CD4-positive, CD25-positive, alpha-beta regulatory T cell (primary cell): Measurements from ENCODE around the gene ZDHHC14. TPM values are rescaled to one million over a fixed set of nuclear protein-coding genes. Genes with fewer than 3 reads are reported as not detected.

Experiments
- ATAC-seq, 2 donors: fragments of 150-1000 bp; cut with Tn5 transposase; one replicate each; pipeline ENCODE4 v1.10.0; 2021; ENCODE audit warnings: low read depth in 2 of 2, moderate number of reproducible peaks in 2 of 2, moderate library complexity in 1 of 2
- DNase-seq, 3 donors: peaks; one replicate each; pipeline versions ENCODE4 v3.0.0 to v3.0.0-alpha.2; 2012 to 2022; ENCODE audit warnings: mixed read lengths in 1 of 3
- H3K27ac ChIP-seq: one replicate; pipeline ENCODE4 v1.7.0; 2013; ENCODE audit warnings: mild to moderate bottlenecking, low read length; ENCODE audit not compliant: insufficient read depth, poor library complexity, severe bottlenecking
- H3K27me3 ChIP-seq: one replicate; pipeline ENCODE4 v1.7.0; 2013; ENCODE audit warnings: low read length; ENCODE audit not compliant: control insufficient read depth, insufficient read depth
- H3K36me3 ChIP-seq: one replicate; pipeline ENCODE4 v1.7.0; 2013; ENCODE audit warnings: mild to moderate bottlenecking, low read length, moderate library complexity; ENCODE audit not compliant: control insufficient read depth, insufficient read depth
- H3K4me1 ChIP-seq: 2 replicates; pipeline ENCODE4 v1.7.0; 2013; ENCODE audit warnings: mild to moderate bottlenecking, low read length; ENCODE audit not compliant: insufficient read depth, control insufficient read depth, poor library complexity, severe bottlenecking
- H3K4me3 ChIP-seq: one replicate; pipeline ENCODE4 v1.7.0; 2013; ENCODE audit warnings: low read depth, mild to moderate bottlenecking, low read length, moderate library complexity
- H3K9me3 ChIP-seq, 2 experiments: 1 replicate in 1 of 2; 2 replicates in 1 of 2; pipeline ENCODE4 v1.7.0; 2013; ENCODE audit warnings: low read length in 2 of 2, mild to moderate bottlenecking in 1 of 2, moderate library complexity in 1 of 2; ENCODE audit not compliant: control insufficient read depth in 2 of 2
- H3K27ac Mint-ChIP-seq, 3 donors: one replicate each; pipeline ENCODE4 v1.8.0; 2020 to 2022; ENCODE audit warnings: mild to moderate bottlenecking in 3 of 3, mixed read lengths in 3 of 3, moderate library complexity in 2 of 3
- H3K27me3 Mint-ChIP-seq: one replicate; pipeline ENCODE4 v1.8.0; 2022; ENCODE audit warnings: mild to moderate bottlenecking, mixed read lengths
- H3K36me3 Mint-ChIP-seq: one replicate; pipeline ENCODE4 v1.8.0; 2020; ENCODE audit warnings: mixed read lengths
- H3K4me1 Mint-ChIP-seq, 4 donors: one replicate each; pipeline ENCODE4 v1.8.0; 2020 to 2022; ENCODE audit warnings: mixed read lengths in 4 of 4, mild to moderate bottlenecking in 1 of 4
- H3K4me3 Mint-ChIP-seq, 4 donors: one replicate each; pipeline ENCODE4 v1.8.0; 2020 to 2022; ENCODE audit warnings: mild to moderate bottlenecking in 4 of 4, mixed read lengths in 4 of 4, moderate library complexity in 3 of 4
- H3K9me3 Mint-ChIP-seq, 7 donors: one replicate each; pipeline ENCODE4 v1.8.0; 2020 to 2022; ENCODE audit warnings: mixed read lengths in 7 of 7, mild to moderate bottlenecking in 3 of 7, moderate library complexity in 2 of 7
- polyA plus RNA-seq, 4 donors: library from polyadenylated mRNA; unstranded; fragments of 300-500 nt; fragmentation: Illumina TruSeq; gene quantifications; one replicate each; pipeline ENCODE4 v1.2.3, GENCODE V29; 2021
- total RNA-seq: library from RNA; stranded (reverse); gene quantifications from one replicate; pipeline ENCODE4 v1.2.3, GENCODE V29; 2022

Gene ZDHHC14
- total and polyA plus RNA-seq, 5 donors from 2014 or later = 0.29 to 4.2 (median 1.0) TPM

GRCh38 chr6:157520117-157520406 is 139.1 kb downstream of the ZDHHC14 start:
- no peak overlapping the region for H3K27ac Mint-ChIP-seq

DNA sequence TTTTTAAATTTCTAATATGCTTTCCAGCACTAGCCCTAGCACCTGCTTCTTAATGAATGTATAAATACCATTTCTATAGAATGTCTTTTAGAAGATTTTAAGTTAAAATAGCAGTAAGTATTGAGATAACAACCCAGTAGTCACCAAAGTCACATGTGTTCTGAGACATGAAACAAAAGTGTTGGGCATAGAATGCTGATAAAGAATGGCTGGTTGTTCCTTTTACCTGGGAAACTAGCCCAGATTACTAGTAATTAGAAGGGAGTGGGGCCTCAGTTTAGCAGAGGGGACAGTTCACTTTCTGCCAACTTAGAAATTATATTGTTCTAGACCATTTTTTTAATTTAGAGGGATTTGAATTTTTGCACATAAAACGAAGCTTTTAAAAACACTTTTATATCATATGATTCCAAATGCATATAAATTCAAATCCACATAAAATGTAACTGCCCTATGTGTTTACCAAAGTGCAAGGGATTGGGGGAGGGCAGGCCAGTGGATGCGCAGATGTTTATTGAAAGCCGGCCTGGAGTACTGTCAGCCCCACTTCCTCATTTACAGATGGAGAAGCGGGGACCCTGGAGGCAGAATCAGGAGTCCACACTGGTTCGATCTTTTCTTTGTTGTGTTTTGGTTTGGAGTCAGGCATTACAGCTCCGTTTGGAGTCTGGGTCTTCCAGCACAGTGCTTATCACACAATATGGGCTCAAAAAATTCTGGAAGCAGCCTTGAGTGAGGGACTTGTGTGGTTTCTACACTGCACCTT is 139.8 kb downstream of the ZDHHC14 start:
- no peak for DNase-seq
- Mint-ChIP-seq H3K27me3 (peaks cover 11% of the 10 kb centered on the region), H3K9me3 (peaks cover 0 to under 1% (median 0%) of the 10 kb centered on the region in 7 donors), H3K4me1 (peaks cover 0 to under 1% (median 0%) of the 10 kb centered on the region in 4 donors), H3K36me3 (no peaks in the 10 kb centered on the region), H3K27ac (no peak overlapping the region), H3K4me3 (no peak overlapping the region)
- no peak for ATAC-seq
- Histone ChIP-seq H3K27me3 (no peaks in the 10 kb centered on the region), H3K9me3 (no peaks in the 10 kb centered on the region), H3K4me3 (no peak overlapping the region), H3K4me1 (no peaks in the 10 kb centered on the region), H3K36me3 (no peaks in the 10 kb centered on the region), H3K27ac (no peak overlapping the region)

More at GRCh38 chr6:157520117-157520406, 139.1 kb downstream of the ZDHHC14 start:
- Histone ChIP-seq H3K27ac (no peak overlapping the region), H3K27me3 (no peaks in the 10 kb centered on the region), H3K36me3 (no peaks in the 10 kb centered on the region), H3K4me1 (no peaks in the 10 kb centered on the region), H3K4me3 (no peak overlapping the region), H3K9me3 (no peaks in the 10 kb centered on the region)
- no peak for DNase-seq
- Mint-ChIP-seq H3K36me3 (no peaks in the 10 kb centered on the region), H3K9me3 (no peaks in the 10 kb centered on the region), H3K4me3 (no peak overlapping the region), H3K27me3 (peaks cover 6% of the 10 kb centered on the region), H3K4me1 (no peaks in the 10 kb centered on the region)
- no peak for ATAC-seq

- Histone ChIP-seq H3K27me3 (no peaks in the 10 kb centered on the region), H3K36me3 (no peaks in the 10 kb centered on the region), H3K27ac (no peak overlapping the region), H3K4me1 (no peaks in the 10 kb centered on the region), H3K4me3 (no peak overlapping the region), H3K9me3 (no peaks in the 10 kb centered on the region)
- ATAC-seq = no peak
- H3K4me1 Mint-ChIP-seq = peaks cover 0 to 2% (median 0%) of the 10 kb centered on the region in 4 donors
- no peaks in the 10 kb centered on the region for H3K36me3 Mint-ChIP-seq
- H3K9me3 Mint-ChIP-seq = peaks cover 0 to 1% (median 0%) of the 10 kb centered on the region in 7 donors
- H3K27ac Mint-ChIP-seq = no peak overlapping the region
- H3K27me3 Mint-ChIP-seq = peaks cover 14% of the 10 kb centered on the region
- no peak for DNase-seq
- H3K4me3 Mint-ChIP-seq = no peak overlapping the region
Measured at GRCh38 chr6:157521362-157522335, 140.7 kb downstream of the ZDHHC14 start.

DNA sequence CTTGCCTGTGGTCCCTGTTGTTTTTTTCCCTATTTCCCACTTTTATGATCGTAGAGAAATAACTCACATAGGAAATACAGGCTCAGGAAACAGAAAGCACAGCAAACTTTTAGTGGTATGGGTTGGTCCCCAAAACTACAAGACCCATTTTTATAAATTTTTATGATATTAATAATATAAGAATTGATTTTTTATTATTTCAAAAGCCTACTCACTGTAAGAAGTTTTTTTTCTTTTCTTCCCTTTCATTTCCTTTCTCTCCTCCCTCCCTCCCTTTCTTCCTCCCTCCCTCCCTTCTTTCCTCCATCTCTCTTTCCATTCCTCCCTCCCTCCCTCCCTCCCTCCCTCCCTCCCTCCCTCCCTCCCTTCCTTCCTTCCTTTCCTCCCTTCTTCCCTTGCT is 141.5 kb downstream of the ZDHHC14 start:
- Histone ChIP-seq H3K4me3 (no peak overlapping the region), H3K9me3 (no peaks in the 10 kb centered on the region), H3K27me3 (no peaks in the 10 kb centered on the region), H3K27ac (no peak overlapping the region), H3K4me1 (peaks cover 4% of the 10 kb centered on the region), H3K36me3 (no peaks in the 10 kb centered on the region)
- Mint-ChIP-seq H3K27me3 (peaks cover 14% of the 10 kb centered on the region), H3K36me3 (no peaks in the 10 kb centered on the region), H3K27ac (no peak overlapping the region), H3K4me1 (peaks cover 0 to 6% (median 5%) of the 10 kb centered on the region in 4 donors), H3K4me3 (no peak overlapping the region), H3K9me3 (peaks cover 0 to 1% (median 0%) of the 10 kb centered on the region in 7 donors)
- ATAC-seq (no peak), DNase-seq (no peak)

DNA sequence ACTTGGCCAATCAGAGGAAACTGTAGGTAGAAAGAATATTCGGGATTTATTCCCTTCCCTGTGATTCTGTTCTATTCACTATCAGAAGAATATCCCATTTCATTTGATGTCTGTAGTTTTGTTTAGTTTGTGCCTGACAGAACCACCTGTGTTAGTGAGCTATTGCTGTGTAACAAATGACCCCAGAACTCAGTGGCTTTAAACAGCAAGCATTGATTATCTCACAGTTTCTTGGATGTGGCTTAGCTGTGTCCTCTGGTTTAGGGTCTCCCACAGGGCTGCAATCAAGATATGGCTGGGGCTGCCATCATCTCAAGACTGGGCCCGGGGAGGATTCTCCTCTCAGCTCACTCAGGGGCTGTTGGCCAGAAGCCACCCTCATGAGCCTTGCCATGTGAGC is 143.7 kb downstream of the ZDHHC14 start:
- H3K4me3 Mint-ChIP-seq = no peak overlapping the region
- H3K9me3 Mint-ChIP-seq = peaks cover 0 to 2% (median 0%) of the 10 kb centered on the region in 7 donors
- no peaks in the 10 kb centered on the region for H3K36me3 ChIP-seq
- ATAC-seq (no peak), DNase-seq (no peak)
- peaks cover 14% of the 10 kb centered on the region for H3K27me3 Mint-ChIP-seq
- H3K9me3 ChIP-seq = no peaks in the 10 kb centered on the region
- peaks cover 0 to 13% (median 11%) of the 10 kb centered on the region in 4 donors for H3K4me1 Mint-ChIP-seq
- no peak overlapping the region for H3K4me3 ChIP-seq
- peaks cover 4% of the 10 kb centered on the region for H3K4me1 ChIP-seq
- no peaks in the 10 kb centered on the region for H3K36me3 Mint-ChIP-seq
- no peak overlapping the region for H3K27ac ChIP-seq
- no peaks in the 10 kb centered on the region for H3K27me3 ChIP-seq
- no peak overlapping the region for H3K27ac Mint-ChIP-seq

- no peak for DNase-seq
Measured at GRCh38 chr6:157525292-157525889, 144.4 kb downstream of the ZDHHC14 start.

GRCh38 chr6:157525918-157526425 is 145.0 kb downstream of the ZDHHC14 start:
- DNase-seq (no peak), ATAC-seq (no peak)
- Mint-ChIP-seq H3K9me3 (peaks cover 0 to 2% (median 0%) of the 10 kb centered on the region in 7 donors), H3K27me3 (peaks cover 14% of the 10 kb centered on the region), H3K36me3 (no peaks in the 10 kb centered on the region), H3K4me1 (peaks cover 0 to 13% (median 11%) of the 10 kb centered on the region in 4 donors), H3K27ac (no peak overlapping the region), H3K4me3 (no peak overlapping the region)
- H3K4me3 ChIP-seq = no peak overlapping the region
- H3K36me3 ChIP-seq = no peaks in the 10 kb centered on the region
- no peaks in the 10 kb centered on the region for H3K27me3 ChIP-seq
- H3K4me1 ChIP-seq = peaks cover 4% of the 10 kb centered on the region
- H3K27ac ChIP-seq = no peak overlapping the region
- no peaks in the 10 kb centered on the region for H3K9me3 ChIP-seq

More at GRCh38 chr6:157525292-157525889, 144.4 kb downstream of the ZDHHC14 start:
- Mint-ChIP-seq H3K27me3 (peaks cover 14% of the 10 kb centered on the region), H3K9me3 (peaks cover 0 to 2% (median 0%) of the 10 kb centered on the region in 7 donors), H3K36me3 (no peaks in the 10 kb centered on the region), H3K4me3 (no peak overlapping the region), H3K4me1 (peaks cover 0 to 13% (median 11%) of the 10 kb centered on the region in 4 donors), H3K27ac (no peak overlapping the region)
- no peak for ATAC-seq
- no peaks in the 10 kb centered on the region for H3K36me3 ChIP-seq
- H3K27ac ChIP-seq = no peak overlapping the region
- no peaks in the 10 kb centered on the region for H3K27me3 ChIP-seq
- H3K4me1 ChIP-seq = peaks cover 4% of the 10 kb centered on the region
- H3K4me3 ChIP-seq = no peak overlapping the region
- no peaks in the 10 kb centered on the region for H3K9me3 ChIP-seq
